ENCODE results near the gene FGFRL1. TPM values are rescaled to one million over a fixed set of nuclear protein-coding genes. Genes with fewer than 3 reads are reported as not detected.
A peak's percentile ranks its signal among the peaks of the same experiment; 100 is the strongest.

The FGFRL1 gene
- total and polyA plus RNA-seq, 2 of the 13 experiments (the other 11 are each of a cell fraction or from before 2014, with no cell fraction given): 19.1 to 30.6 TPM

GRCh38 chr4:992297-993110 is 18.9 kb upstream of the FGFRL1 start (continued):
- TF ChIP-seq ZNF691 (CRISPR knock-in tag; IDR thresholded peaks at IDR 0.05; ENCODE audit: borderline replicate concordance, low read depth) (peak; percentile 80; the same call in 1 of the 2 replicates), ZBTB38 (CRISPR knock-in tag; IDR thresholded peaks at IDR 0.05) (no peak; the same call in 1 of the 2 replicates), ZBTB7B (CRISPR knock-in tag; IDR thresholded peaks at IDR 0.05) (0 out of 2 replicates have a peak, but pooled peaks have one; percentile 35), STAT5B (CRISPR knock-in tag; IDR thresholded peaks at IDR 0.05) (no peak), ZNF672 (CRISPR knock-in tag; IDR thresholded peaks at IDR 0.05) (no peak), ZSCAN12 (CRISPR knock-in tag; IDR thresholded peaks at IDR 0.05) (no peak), ZBTB21 (CRISPR knock-in tag; IDR thresholded peaks at IDR 0.05) (0 out of 2 replicates have a peak, but pooled peaks have one; percentile 9), MAF1 (CRISPR knock-in tag; IDR thresholded peaks at IDR 0.05; ENCODE audit: borderline replicate concordance) (0 out of 2 replicates have a peak, but pooled peaks have one; percentile 27), HOXA3 (CRISPR knock-in tag; IDR thresholded peaks at IDR 0.05) (peak; percentile 82), ZNF460 (CRISPR knock-in tag; IDR thresholded peaks at IDR 0.05; ENCODE audit: borderline replicate concordance) (no peak), ZFP91 (CRISPR knock-in tag; IDR thresholded peaks at IDR 0.05; ENCODE audit: borderline replicate concordance) (peak; percentile 98), ZNF562 (CRISPR knock-in tag; IDR thresholded peaks at IDR 0.05; ENCODE audit: borderline replicate concordance) (no peak), TARDBP (CRISPR knock-in tag; IDR thresholded peaks at IDR 0.05) (peak; percentile 92), ZFY (CRISPR knock-in tag; IDR thresholded peaks at IDR 0.05) (peak; percentile 73), SIX1 (CRISPR knock-in tag; IDR thresholded peaks at IDR 0.05; ENCODE audit: borderline replicate concordance) (peak; percentile 57; the same call in 1 of the 2 replicates), CREM (IDR thresholded peaks at IDR 0.05) (peak; percentile 53; the same call in 1 of the 2 replicates), CREM (CRISPR knock-in tag; IDR thresholded peaks at IDR 0.05) (no peak), ZNF224 (CRISPR knock-in tag; IDR thresholded peaks at IDR 0.05) (0 out of 2 replicates have a peak, but pooled peaks have one; percentile 60), HNF4A (CRISPR knock-in tag; IDR thresholded peaks at IDR 0.05) (peak; percentile 90), CENPX (CRISPR knock-in tag; IDR thresholded peaks at IDR 0.05) (no peak), GABPA (IDR thresholded peaks at IDR 0.05; ENCODE audit: low read depth, low read length) (no peak), GABPA (CRISPR knock-in tag; IDR thresholded peaks at IDR 0.05; ENCODE audit: low read depth) (no peak), SIN3A (IDR thresholded peaks at IDR 0.05; ENCODE audit: borderline replicate concordance, low read depth, low read length) (peak; percentile 67; the same call in 1 of the 2 replicates), ZNF343 (CRISPR knock-in tag; IDR thresholded peaks at IDR 0.05) (peak; percentile 58; the same call in 1 of the 2 replicates), KLF6 (CRISPR knock-in tag; IDR thresholded peaks at IDR 0.05) (peak; percentile 88), NCOA1 (CRISPR knock-in tag; IDR thresholded peaks at IDR 0.05) (peak; percentile 30; the same call in 1 of the 2 replicates), RNF219 (CRISPR knock-in tag; IDR thresholded peaks at IDR 0.05) (no peak), PHF21A (CRISPR knock-in tag; IDR thresholded peaks at IDR 0.05) (peak; percentile 93)

All from HepG2 (cell line).